Gastroesophageal sphincter (tissue), 3 donors: ENCODE results near the gene RERE.
"Not testable (repeated sequence)": the region's sequence is repeated elsewhere in the genome, so short reads cannot be mapped to it uniquely, and the experiment has no call there.

Experiments
- CTCF ChIP-seq, 4 experiments: fragments of 200-600 bp in 2 of 4; fragments of 450-650 bp in 2 of 4; sonication (generic) in 1 of 4; IDR thresholded peaks; one replicate each; pipeline ENCODE4 v1.5.1; 2017 to 2019; ENCODE audit warnings: antibody characterized with exemption in 4 of 4, mild to moderate bottlenecking in 2 of 4, moderate library complexity in 2 of 4
- POLR2AphosphoS5 ChIP-seq: sonication (generic); formaldehyde crosslinking; IDR thresholded peaks from one replicate; pipeline ENCODE4 v1.6.1; 2017; ENCODE audit warnings: antibody characterized with exemption

GRCh38 chr1:8818789-8819188, 1.3 kb upstream of the RERE start:
- not testable (repeated sequence) for TF ChIP-seq CTCF (IDR thresholded peaks at IDR 0.05); POLR2AphosphoS5
